ENCODE data around the gene OR10K1. TPM values are rescaled to one million over a fixed set of nuclear protein-coding genes. Genes with fewer than 3 reads are reported as not detected.

The OR10K1 gene, protein sequence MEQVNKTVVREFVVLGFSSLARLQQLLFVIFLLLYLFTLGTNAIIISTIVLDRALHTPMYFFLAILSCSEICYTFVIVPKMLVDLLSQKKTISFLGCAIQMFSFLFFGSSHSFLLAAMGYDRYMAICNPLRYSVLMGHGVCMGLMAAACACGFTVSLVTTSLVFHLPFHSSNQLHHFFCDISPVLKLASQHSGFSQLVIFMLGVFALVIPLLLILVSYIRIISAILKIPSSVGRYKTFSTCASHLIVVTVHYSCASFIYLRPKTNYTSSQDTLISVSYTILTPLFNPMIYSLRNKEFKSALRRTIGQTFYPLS
- total RNA-seq = not detected in 2 replicates

DNA sequence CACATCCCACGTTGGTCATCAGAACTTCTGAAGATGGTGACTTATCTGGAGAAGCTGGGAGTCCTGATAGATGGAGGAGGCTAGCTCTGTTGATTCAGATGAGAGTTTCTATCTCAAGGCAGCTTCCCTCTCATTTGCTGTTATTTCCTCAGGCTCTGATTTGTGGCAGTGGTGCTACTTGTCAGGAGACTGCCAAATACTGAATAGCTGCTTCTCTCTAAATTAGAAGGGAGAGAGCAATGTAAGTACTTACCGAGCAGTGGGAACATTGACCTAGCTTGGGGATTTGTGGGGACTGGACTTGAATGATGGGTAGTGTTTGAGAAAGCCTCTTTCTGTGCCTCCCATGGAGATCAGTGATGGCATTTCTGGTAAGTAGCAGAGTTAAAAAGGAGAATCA, at the start of gene OR10K1:
Gene OR10K1 (plus strand): TSS at position 301 of the 400 bp plus-strand sequence. CDS start 3,728 bp downstream, outside the sequence.

DNA sequence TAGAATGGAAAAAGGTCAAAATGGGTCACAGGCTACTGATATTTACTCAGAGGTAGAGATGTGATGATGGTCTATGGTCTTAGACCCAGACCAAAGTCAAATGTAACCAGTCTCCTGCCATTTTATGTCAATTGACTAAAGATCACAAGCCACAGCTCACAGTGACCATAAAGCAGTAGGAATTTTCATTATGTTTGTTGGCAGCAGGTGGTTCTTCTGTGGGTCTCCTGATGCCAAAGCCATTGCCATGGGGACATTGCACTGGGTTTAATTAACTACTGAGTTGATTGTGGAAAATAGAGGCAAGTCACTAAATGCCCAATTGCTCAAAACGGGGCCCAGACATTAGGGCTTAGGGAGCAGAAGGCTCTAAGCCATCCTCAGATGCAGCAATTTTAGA, 35.5 kb upstream of the OR10K1 start, which contains the start of gene OR10K2:
Gene OR10K2 (minus strand): TSS at position 101 of the 400 bp plus-strand sequence. CDS start 5,371 bp downstream, outside the sequence.

DNA sequence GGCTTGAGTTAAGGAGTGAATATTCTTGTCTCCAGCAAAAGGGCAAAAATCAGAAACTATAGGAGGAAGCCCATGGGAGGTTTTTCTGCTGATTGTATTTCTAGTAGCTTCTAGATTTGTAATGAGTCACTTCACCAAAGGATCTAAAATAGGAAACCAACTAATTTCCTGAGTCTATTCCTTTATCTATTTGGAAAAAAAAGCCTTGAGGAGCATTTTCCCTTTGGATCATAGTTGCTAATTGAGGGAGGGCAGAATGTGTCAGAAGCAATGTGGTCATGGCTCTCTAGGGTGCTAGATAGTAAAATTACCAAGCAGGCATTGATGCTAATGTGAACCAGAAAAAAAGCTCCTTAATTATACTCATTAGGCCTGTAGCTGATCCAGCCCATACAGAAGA, 10.3 kb downstream of the OR10K1 start, which contains the start of gene OR10R2:
Gene OR10R2 (plus strand): TSS at position 301 of the 400 bp plus-strand sequence. CDS start 106 bp downstream, outside the sequence.

Other genes with a start within 250 kb of the OR10K1 start
- gene CD1A, start 207.4 kb upstream of the OR10K1 start, total RNA-seq = not detected in 2 replicates
- not detected in 2 replicates for gene CD1C, start 171.9 kb upstream of the OR10K1 start, total RNA-seq
- gene CD1B, start 130.3 kb upstream of the OR10K1 start, total RNA-seq = not detected in 2 replicates
- not detected in 2 replicates for gene CD1E, start 107.9 kb upstream of the OR10K1 start, total RNA-seq
- gene OR10T2, start 62.4 kb upstream of the OR10K1 start, total RNA-seq = not detected in 2 replicates
- gene OR10K2, start 35.6 kb upstream of the OR10K1 start, total RNA-seq = not detected in 2 replicates
- gene OR10R2, start 10.4 kb downstream of the OR10K1 start, total RNA-seq = not detected in 2 replicates
- gene OR6Y1, start 92.6 kb downstream of the OR10K1 start, total RNA-seq = not detected in 2 replicates
- gene OR6P1, start 108.7 kb downstream of the OR10K1 start, total RNA-seq = not detected in 2 replicates
- not detected in 2 replicates for gene OR10X1, start 118.1 kb downstream of the OR10K1 start, total RNA-seq
- not detected in 2 replicates for gene OR10Z1, start 143.4 kb downstream of the OR10K1 start, total RNA-seq
- not detected in 2 replicates for gene SPTA1, start 224.9 kb downstream of the OR10K1 start, total RNA-seq
- gene OR6K2, start 238.8 kb downstream of the OR10K1 start, total RNA-seq = not detected in 2 replicates